HepG2 (cell line): Measurements from ENCODE around the gene PRSS53. TPM values are rescaled to one million over a fixed set of nuclear protein-coding genes. Genes with fewer than 3 reads are reported as not detected.

ENCODE experiments used
- ELK4 ChIP-seq: sonication (generic); formaldehyde crosslinking; IDR thresholded peaks from 2 replicates; pipeline ENCODE4 v1.9.0; 2021; ENCODE audit warnings: missing genetic modification reagents, borderline replicate concordance
- ETV5 ChIP-seq: IDR thresholded peaks from 2 replicates; pipeline ENCODE4 v1.6.1; 2018; ENCODE audit warnings: missing biosample characterization, missing genetic modification reagents, inconsistent platforms, borderline replicate concordance
- GABPA ChIP-seq, 2 experiments: IDR thresholded peaks; 2 replicates each; pipeline ENCODE4 v1.6.1; 2011 to 2016; ENCODE audit warnings: low read depth in 2 of 2, low read length in 1 of 2, missing biosample characterization in 1 of 2, missing genetic modification characterization in 1 of 2
- PATZ1 ChIP-seq: sonication (generic); formaldehyde crosslinking; IDR thresholded peaks from 2 replicates; pipeline ENCODE4 v1.4.0; 2020; ENCODE audit warnings: missing genetic modification reagents
- SP5 ChIP-seq: IDR thresholded peaks from 2 replicates; pipeline ENCODE4 v1.6.1; 2016; ENCODE audit warnings: low read depth, borderline replicate concordance
- SRY ChIP-seq: sonication (generic); formaldehyde crosslinking; IDR thresholded peaks from 2 replicates; pipeline ENCODE4 v1.8.0; 2022; ENCODE audit warnings: mild to moderate bottlenecking, missing genetic modification reagents
- STAT5B ChIP-seq: sonication (generic); formaldehyde crosslinking; IDR thresholded peaks from 2 replicates; pipeline ENCODE4 v1.4.0; 2020; ENCODE audit warnings: missing genetic modification reagents
- UBTF ChIP-seq: sonication (generic); formaldehyde crosslinking; IDR thresholded peaks from 2 replicates; pipeline ENCODE4 v1.4.0; 2020; ENCODE audit warnings: mild to moderate bottlenecking, missing genetic modification reagents
- ZBTB1 ChIP-seq: sonication (generic); formaldehyde crosslinking; IDR thresholded peaks from 2 replicates; pipeline ENCODE4 v1.4.0; 2020; ENCODE audit warnings: missing genetic modification reagents, borderline replicate concordance
- ZNF274 ChIP-seq: sonication (generic); formaldehyde crosslinking; IDR thresholded peaks from 2 replicates; pipeline ENCODE4 v1.5.1; 2020; ENCODE audit warnings: mild to moderate bottlenecking, missing genetic modification reagents
- ZNF30 ChIP-seq: sonication (generic); formaldehyde crosslinking; IDR thresholded peaks from 2 replicates; pipeline ENCODE4 v1.5.0; 2020; ENCODE audit warnings: mild to moderate bottlenecking, missing genetic modification reagents
- polyA plus RNA-seq, 8 experiments: library from polyadenylated mRNA; depleted of rRNA in 3 of 8; stranded (reverse) in 7 of 8; unstranded in 1 of 8; fragments of >200 nt; fragmentation: Illumina TruSeq in 4 of 8; extraction: Trizol in 4 of 8; gene quantifications; 2 replicates each; pipeline versions ENCODE4 v1.2.1 to v1.2.3, GENCODE V29; 2011 to 2016; ENCODE audit warnings: low read depth in 4 of 8, missing spikeins in 1 of 8, mixed read lengths in 1 of 8; ENCODE audit not compliant: insufficient read depth in 1 of 8
- total RNA-seq, 5 experiments: library from RNA; depleted of rRNA; stranded (reverse); fragments of >200 nt; fragmentation: Illumina TruSeq; extraction: Trizol; gene quantifications; 2 replicates each; pipeline ENCODE4 v1.2.3, GENCODE V29; 2016; ENCODE audit warnings: low read depth in 1 of 5
- TF ChIP-seq, protein P1 (sequence below): sonication (generic); formaldehyde crosslinking; IDR thresholded peaks from 2 replicates; pipeline ENCODE4 v1.4.0; 2020; ENCODE audit warnings: missing genetic modification reagents, borderline replicate concordance
- TF ChIP-seq, protein P2 (sequence below): IDR thresholded peaks from 2 replicates; pipeline ENCODE4 v1.6.1; 2016; ENCODE audit warnings: low read depth

Gene PRSS53
- total and polyA plus RNA-seq, 2 of the 13 experiments (the other 11 are each of a cell fraction or from before 2014, with no cell fraction given): 2.2 to 7.4 TPM

DNA sequence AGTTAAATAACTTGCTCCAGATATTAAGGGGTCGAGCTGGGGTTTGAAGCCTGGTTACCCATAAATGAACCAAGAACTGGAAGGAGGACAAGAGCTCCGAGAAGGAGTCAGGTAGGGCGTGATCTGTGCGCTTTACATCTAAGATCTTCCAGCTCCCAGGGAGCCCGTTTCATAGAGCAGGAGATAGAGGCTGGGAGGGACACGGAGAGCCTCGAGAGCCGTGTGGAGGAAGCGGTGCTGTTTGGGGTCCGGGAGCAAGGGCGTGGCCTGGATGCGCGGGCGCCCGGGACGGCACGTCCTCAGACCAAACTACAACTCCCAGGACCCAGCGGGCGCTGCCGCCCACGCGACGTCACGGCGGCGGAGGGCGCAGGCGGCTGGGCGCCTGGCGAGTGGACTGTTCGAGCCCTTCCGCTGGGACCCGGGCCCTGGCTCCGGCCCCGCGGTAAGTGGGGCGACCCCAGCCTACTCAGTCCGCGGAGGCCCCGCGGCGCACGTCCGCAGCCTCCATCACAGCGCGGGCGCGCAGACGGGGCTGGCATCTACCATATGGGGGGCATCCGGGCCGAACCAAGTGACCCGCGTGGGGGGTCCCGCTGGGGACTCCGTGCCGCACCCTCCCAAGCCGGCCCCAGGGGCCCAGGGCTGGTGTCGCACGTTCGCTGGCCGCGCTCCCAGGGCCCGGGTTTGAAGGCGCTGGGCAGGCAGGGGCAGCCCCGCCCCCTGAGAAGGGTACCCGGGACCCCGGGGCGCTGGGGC lies 19.5 kb upstream of the PRSS53 start, which contains the start of gene BCKDK (continued):
- peak; percentile 59 for TF ChIP-seq GABPA (IDR thresholded peaks at IDR 0.05; ENCODE audit: low read depth, low read length)
- peak; percentile 70 for TF ChIP-seq GABPA (CRISPR knock-in tag; IDR thresholded peaks at IDR 0.05; ENCODE audit: low read depth)
- TF ChIP-seq, protein P1, sequence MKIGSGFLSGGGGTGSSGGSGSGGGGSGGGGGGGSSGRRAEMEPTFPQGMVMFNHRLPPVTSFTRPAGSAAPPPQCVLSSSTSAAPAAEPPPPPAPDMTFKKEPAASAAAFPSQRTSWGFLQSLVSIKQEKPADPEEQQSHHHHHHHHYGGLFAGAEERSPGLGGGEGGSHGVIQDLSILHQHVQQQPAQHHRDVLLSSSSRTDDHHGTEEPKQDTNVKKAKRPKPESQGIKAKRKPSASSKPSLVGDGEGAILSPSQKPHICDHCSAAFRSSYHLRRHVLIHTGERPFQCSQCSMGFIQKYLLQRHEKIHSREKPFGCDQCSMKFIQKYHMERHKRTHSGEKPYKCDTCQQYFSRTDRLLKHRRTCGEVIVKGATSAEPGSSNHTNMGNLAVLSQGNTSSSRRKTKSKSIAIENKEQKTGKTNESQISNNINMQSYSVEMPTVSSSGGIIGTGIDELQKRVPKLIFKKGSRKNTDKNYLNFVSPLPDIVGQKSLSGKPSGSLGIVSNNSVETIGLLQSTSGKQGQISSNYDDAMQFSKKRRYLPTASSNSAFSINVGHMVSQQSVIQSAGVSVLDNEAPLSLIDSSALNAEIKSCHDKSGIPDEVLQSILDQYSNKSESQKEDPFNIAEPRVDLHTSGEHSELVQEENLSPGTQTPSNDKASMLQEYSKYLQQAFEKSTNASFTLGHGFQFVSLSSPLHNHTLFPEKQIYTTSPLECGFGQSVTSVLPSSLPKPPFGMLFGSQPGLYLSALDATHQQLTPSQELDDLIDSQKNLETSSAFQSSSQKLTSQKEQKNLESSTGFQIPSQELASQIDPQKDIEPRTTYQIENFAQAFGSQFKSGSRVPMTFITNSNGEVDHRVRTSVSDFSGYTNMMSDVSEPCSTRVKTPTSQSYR (CRISPR knock-in tag): peak; percentile 45; the same call in 1 of the 2 replicates
- peak; percentile 32; the same call in 1 of the 2 replicates for TF ChIP-seq UBTF
- no peak for TF ChIP-seq ZBTB1 (CRISPR knock-in tag)
- 0 out of 2 replicates have a peak, but pooled peaks have one; percentile 51 for TF ChIP-seq ZNF274 (CRISPR knock-in tag)
- TF ChIP-seq, protein P2, sequence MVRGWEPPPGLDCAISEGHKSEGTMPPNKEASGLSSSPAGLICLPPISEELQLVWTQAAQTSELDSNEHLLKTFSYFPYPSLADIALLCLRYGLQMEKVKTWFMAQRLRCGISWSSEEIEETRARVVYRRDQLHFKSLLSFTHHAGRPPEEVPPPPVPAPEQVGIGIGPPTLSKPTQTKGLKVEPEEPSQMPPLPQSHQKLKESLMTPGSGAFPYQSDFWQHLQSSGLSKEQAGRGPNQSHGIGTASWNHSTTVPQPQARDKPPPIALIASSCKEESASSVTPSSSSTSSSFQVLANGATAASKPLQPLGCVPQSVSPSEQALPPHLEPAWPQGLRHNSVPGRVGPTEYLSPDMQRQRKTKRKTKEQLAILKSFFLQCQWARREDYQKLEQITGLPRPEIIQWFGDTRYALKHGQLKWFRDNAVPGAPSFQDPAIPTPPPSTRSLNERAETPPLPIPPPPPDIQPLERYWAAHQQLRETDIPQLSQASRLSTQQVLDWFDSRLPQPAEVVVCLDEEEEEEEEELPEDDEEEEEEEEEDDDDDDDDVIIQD: no peak
- peak; percentile 77; the same call in 1 of the 2 replicates for TF ChIP-seq ETV5
- TF ChIP-seq ZNF30 (CRISPR knock-in tag): no peak
- no peak for TF ChIP-seq ELK4
- TF ChIP-seq PATZ1 (CRISPR knock-in tag): 0 out of 2 replicates have a peak, but pooled peaks have one; percentile 5
- no peak for TF ChIP-seq STAT5B
- TF ChIP-seq SRY: peak; percentile 73
- TF ChIP-seq SP5 (CRISPR knock-in tag): peak; percentile 73; the same call in 1 of the 2 replicates
